Caco-2 (cell line): ENCODE results near the gene ATP5F1B. TPM values are rescaled to one million over a fixed set of nuclear protein-coding genes. Genes with fewer than 3 reads are reported as not detected.

Experiments
- BruUV-seq: library from RNA; stranded (reverse); fragments of 400-500 nt; replicated peaks from 2 replicates; lab custom pipeline; 2021; lab: Mats Ljungman, UMichigan
- CTCF ChIA-PET: fragments of 300-600 bp; sonication (Branson Sonifier 250); formaldehyde crosslinking; loops from one replicate; lab custom pipeline; 2022; ENCODE audit warnings: antibody characterized with exemption; lab: Charles Lee
- POLR2A ChIA-PET: fragments of 300-600 bp; sonication (Branson Sonifier 250); formaldehyde crosslinking; loops from one replicate; lab custom pipeline; 2022; ENCODE audit warnings: antibody characterized with exemption; lab: Charles Lee
- DNase-seq, 2 experiments: peaks; one replicate each; pipeline versions ENCODE4 v3.0.0 to v3.0.0-alpha.2; 2020 to 2022
- H3K27me3 ChIP-seq: replicated peaks from 2 replicates; pipeline ENCODE4 v1.6.0; 2011; ENCODE audit warnings: low read length; ENCODE audit not compliant: control insufficient read depth, insufficient read depth
- H3K36me3 ChIP-seq: 2 replicates; pipeline ENCODE4 v1.5.1; 2011; ENCODE audit warnings: low read length; ENCODE audit not compliant: control insufficient read depth, insufficient read depth
- H3K4me1 ChIP-seq: fragments of 250-450 bp; sonication (Bioruptor Pico); 2 replicates; pipeline ENCODE4 v1.5.1; 2020; ENCODE audit warnings: mild to moderate bottlenecking
- H3K4me3 ChIP-seq: 2 replicates; pipeline ENCODE4 v1.5.1; 2011; ENCODE audit warnings: low read depth, mild to moderate bottlenecking, control low read depth, low read length
- H3K9me3 ChIP-seq: fragments of 250-450 bp; sonication (Bioruptor Pico); 2 replicates; pipeline ENCODE4 v1.5.1; 2020; ENCODE audit warnings: mild to moderate bottlenecking, moderate library complexity
- H3K27ac Mint-ChIP-seq: one replicate; pipeline ENCODE4 v1.8.0; 2022; ENCODE audit warnings: mixed read lengths; ENCODE audit not compliant: unreplicated experiment
- H3K27me3 Mint-ChIP-seq: one replicate; pipeline ENCODE4 v1.8.0; 2022; ENCODE audit warnings: mixed read lengths; ENCODE audit not compliant: insufficient read depth, unreplicated experiment
- H3K36me3 Mint-ChIP-seq: one replicate; pipeline ENCODE4 v1.8.0; 2022; ENCODE audit warnings: mild to moderate bottlenecking, mixed read lengths; ENCODE audit not compliant: insufficient read depth, unreplicated experiment
- H3K4me1 Mint-ChIP-seq: one replicate; pipeline ENCODE4 v1.8.0; 2022; ENCODE audit warnings: low read depth, mixed read lengths; ENCODE audit not compliant: unreplicated experiment
- H3K4me3 Mint-ChIP-seq: one replicate; pipeline ENCODE4 v1.8.0; 2022; ENCODE audit warnings: mild to moderate bottlenecking, moderate library complexity, mixed read lengths; ENCODE audit not compliant: unreplicated experiment
- H3K9me3 Mint-ChIP-seq: one replicate; pipeline ENCODE4 v1.8.0; 2022; ENCODE audit warnings: mixed read lengths; ENCODE audit not compliant: unreplicated experiment
- CTCF ChIP-seq, 2 experiments: fragments of 200-600 bp in 1 of 2; IDR thresholded peaks; 1 replicate in 1 of 2; 2 replicates in 1 of 2; pipeline versions ENCODE4 v1.5.1 to v1.8.0; 2011 to 2022; ENCODE audit warnings: antibody characterized with exemption in 1 of 2, control low read depth in 1 of 2, inconsistent platforms in 1 of 2, low read depth in 1 of 2, low read length in 1 of 2, mild to moderate bottlenecking in 1 of 2, moderate library complexity in 1 of 2; ENCODE audit not compliant: insufficient read depth in 1 of 2, severe bottlenecking in 1 of 2, unreplicated experiment in 1 of 2
- intact Hi-C: fragments of 100-400 bp; cut with micrococcal nuclease; formaldehyde crosslinking; loops from one replicate; pipeline ENCODE4 v1.10.0; 2022; ENCODE audit not compliant: unreplicated experiment
- total RNA-seq: library from RNA; stranded (reverse); gene quantifications from 2 replicates; pipeline ENCODE4 v1.2.3, GENCODE V29; 2022

Gene ATP5F1B
- total RNA-seq, 1 experiment from 2014 or later = 740 TPM

DNA sequence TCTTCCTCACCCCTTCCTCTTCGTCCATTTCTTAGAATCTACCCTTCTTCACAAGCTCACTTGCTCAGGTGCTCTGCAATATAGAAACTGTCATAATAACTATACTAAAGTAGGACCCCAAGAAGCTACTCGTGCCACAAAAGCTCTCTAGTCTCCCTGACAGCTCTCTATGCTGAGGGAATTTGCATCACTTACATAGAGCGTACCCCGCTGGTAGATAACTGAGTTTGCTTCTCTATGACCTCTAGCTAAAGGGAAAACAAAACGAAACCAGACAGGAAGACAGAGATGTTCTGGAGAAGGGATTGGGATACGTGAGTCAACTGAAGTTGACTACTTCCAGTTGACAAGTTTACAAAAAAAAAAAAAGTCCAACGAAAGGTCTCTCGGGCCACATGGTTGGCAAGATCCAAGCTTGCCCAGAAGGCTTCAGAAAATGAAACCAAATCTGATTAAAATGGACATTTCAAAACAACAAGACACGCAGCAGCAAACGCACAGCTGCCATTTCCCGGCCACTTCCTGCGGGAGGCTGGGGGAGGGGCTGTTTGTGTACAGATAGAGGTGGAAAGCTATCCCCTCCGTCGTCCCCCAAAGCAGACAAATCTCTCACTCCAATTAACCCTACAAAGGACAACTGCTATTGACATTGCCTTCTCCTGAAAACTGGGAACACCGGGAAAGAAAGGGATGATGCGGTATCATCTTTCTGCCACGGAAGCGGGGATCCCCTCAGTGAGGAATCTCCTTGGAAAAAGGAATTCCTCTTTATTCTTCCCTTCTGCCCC, 16.9 kb downstream of the ATP5F1B start:
- H3K4me3 Mint-ChIP-seq = peak overlapping the region; percentile 78
- intact Hi-C loops = no loop called here
- peak in 1 of 2 experiments; percentile 42 for DNase-seq
- peaks cover 17% of the 10 kb centered on the region for H3K4me1 Mint-ChIP-seq
- peaks cover 28% of the 10 kb centered on the region for H3K4me1 ChIP-seq
- peaks cover 57% of the 10 kb centered on the region for H3K36me3 Mint-ChIP-seq
- H3K27me3 ChIP-seq = no peaks in the 10 kb centered on the region
- no peaks in the 10 kb centered on the region for H3K27me3 Mint-ChIP-seq
- H3K36me3 ChIP-seq = no peaks in the 10 kb centered on the region; the same call in 1 of the 2 replicates
- peak overlapping the region; percentile 95 for H3K4me3 ChIP-seq
- BruUV-seq = TSS peak; percentile 22
- ChIA-PET CTCF (interaction anchor here (0.6 to 1.2 kb wide), 7 partner anchors 8 to 483 kb away, joined by 3 to 8 read pairs (median 4); partner anchors contain the start of genes RBMS2 and STAT6), POLR2A (interaction anchor here (0.6 to 1.4 kb wide), 4 partner anchors 8 to 108 kb away, joined by 3 to 8 read pairs (median 6); no protein-coding TSS in a partner anchor)
- TF ChIP-seq CTCF (IDR thresholded peaks at IDR 0.05; ENCODE audit: insufficient read depth in 1 of 2, low read depth in 1 of 2, low read length in 1 of 2, severe bottlenecking in 1 of 2, unreplicated experiment in 1 of 2) = no peak
- peak overlapping the region; percentile 46 for H3K27ac Mint-ChIP-seq
- H3K9me3 ChIP-seq = no peaks in the 10 kb centered on the region
- H3K9me3 Mint-ChIP-seq = no peaks in the 10 kb centered on the region

- Mint-ChIP-seq H3K27ac (no peak overlapping the region), H3K9me3 (no peaks in the 10 kb centered on the region), H3K27me3 (no peaks in the 10 kb centered on the region), H3K4me1 (peaks cover 10% of the 10 kb centered on the region), H3K36me3 (peaks cover 60% of the 10 kb centered on the region), H3K4me3 (no peak overlapping the region)
- TF ChIP-seq CTCF (IDR thresholded peaks at IDR 0.05; ENCODE audit: insufficient read depth in 1 of 2, low read depth in 1 of 2, low read length in 1 of 2, severe bottlenecking in 1 of 2, unreplicated experiment in 1 of 2) = no peak
- Histone ChIP-seq H3K4me1 (peaks cover 6% of the 10 kb centered on the region; the same call in 1 of the 2 replicates), H3K36me3 (no peaks in the 10 kb centered on the region; the same call in 1 of the 2 replicates), H3K4me3 (no peak overlapping the region), H3K9me3 (no peaks in the 10 kb centered on the region), H3K27me3 (no peaks in the 10 kb centered on the region)
- BruUV-seq = no TSS peak
- intact Hi-C loops = no loop called here
- CTCF ChIA-PET = no interaction called here
- DNase-seq = no peak
- POLR2A ChIA-PET = no interaction called here
These were observed 19.1 kb downstream of the ATP5F1B start for GRCh38 chr12:56626701-56627100.

DNA sequence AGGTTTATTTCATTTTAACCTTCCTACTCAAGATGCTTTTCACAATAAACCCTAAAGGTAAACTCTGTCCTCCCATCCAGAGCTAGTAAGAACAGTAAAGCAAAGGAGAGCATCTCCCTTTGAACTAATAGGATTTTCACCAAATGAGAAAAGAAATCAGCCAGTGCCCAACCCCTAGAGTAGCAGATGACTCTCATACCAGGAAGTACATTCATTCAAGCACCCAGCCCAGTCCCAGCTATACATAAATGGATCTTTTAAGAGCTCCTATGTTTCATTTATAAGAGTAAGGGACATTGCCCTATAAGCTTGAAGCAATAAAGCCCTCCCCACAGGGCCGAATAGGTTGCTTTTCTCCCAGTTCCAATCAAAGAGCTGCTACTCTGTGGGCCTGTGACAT, 23.2 kb downstream of the ATP5F1B start:
- CTCF ChIA-PET = no interaction called here
- POLR2A ChIA-PET = interaction anchor here (1.0 kb wide), 1 partner anchor 21 kb away, joined by 3 read pairs; no protein-coding TSS in a partner anchor
- Histone ChIP-seq H3K27me3 (no peaks in the 10 kb centered on the region), H3K4me1 (no peaks in the 10 kb centered on the region), H3K4me3 (no peak overlapping the region), H3K36me3 (no peaks in the 10 kb centered on the region; the same call in 1 of the 2 replicates), H3K9me3 (no peaks in the 10 kb centered on the region)
- TF ChIP-seq CTCF (IDR thresholded peaks at IDR 0.05; ENCODE audit: insufficient read depth in 1 of 2, low read depth in 1 of 2, low read length in 1 of 2, severe bottlenecking in 1 of 2, unreplicated experiment in 1 of 2) = no peak
- H3K4me1 Mint-ChIP-seq = no peaks in the 10 kb centered on the region
- no peak overlapping the region for H3K4me3 Mint-ChIP-seq
- no peaks in the 10 kb centered on the region for H3K27me3 Mint-ChIP-seq
- BruUV-seq = no TSS peak
- no peaks in the 10 kb centered on the region for H3K9me3 Mint-ChIP-seq
- intact Hi-C loops = no loop called here
- no peak for DNase-seq
- peaks cover 56% of the 10 kb centered on the region for H3K36me3 Mint-ChIP-seq
- H3K27ac Mint-ChIP-seq = no peak overlapping the region
